Fibroblast of lung (primary cell): ENCODE data around the gene FZR1. TPM values are rescaled to one million over a fixed set of nuclear protein-coding genes. Genes with fewer than 3 reads are reported as not detected.
"Not testable (repeated sequence)": the region's sequence is repeated elsewhere in the genome, so short reads cannot be mapped to it uniquely, and the experiment has no call there.

Experiments used
- DNase-seq, 2 donors: peaks; one replicate each; pipeline versions ENCODE4 v3.0.0 to v3.0.0-alpha.2; 2010; ENCODE audit warnings: low read depth in 2 of 2
- H2AFZ ChIP-seq: 2 replicates; pipeline ENCODE4 v1.5.1; 2012; ENCODE audit warnings: low read length, control low read depth, inconsistent platforms
- H3K27ac ChIP-seq: 2 replicates; pipeline ENCODE4 v1.5.1; 2011; ENCODE audit warnings: low read length, control low read depth; ENCODE audit not compliant: insufficient read depth
- H3K27me3 ChIP-seq: 2 replicates; pipeline ENCODE4 v1.5.1; 2011; ENCODE audit warnings: mild to moderate bottlenecking, low read length; ENCODE audit not compliant: control insufficient read depth, insufficient read depth
- H3K36me3 ChIP-seq: 2 replicates; pipeline ENCODE4 v1.5.1; 2011; ENCODE audit warnings: low read length; ENCODE audit not compliant: control insufficient read depth, insufficient read depth
- H3K4me1 ChIP-seq: 2 replicates; pipeline ENCODE4 v1.5.1; 2011; ENCODE audit warnings: low read length; ENCODE audit not compliant: control insufficient read depth, insufficient read depth; ENCODE audit errors: extremely low read depth
- H3K4me2 ChIP-seq: 2 replicates; pipeline ENCODE4 v1.5.1; 2011; ENCODE audit warnings: low read length, control low read depth; ENCODE audit not compliant: insufficient read depth; ENCODE audit errors: extremely low read depth
- H3K4me3 ChIP-seq, 4 experiments: fragments of 200-600 bp in 1 of 4; sonication (generic) in 1 of 4; replicated peaks in 1 of 4; 2 replicates each; pipeline ENCODE4 v1.5.1; 2011 to 2016; ENCODE audit warnings: low read length in 4 of 4, low read depth in 3 of 4, mild to moderate bottlenecking in 3 of 4, control low read depth in 2 of 4, inconsistent platforms in 1 of 4, mixed read lengths in 1 of 4; ENCODE audit not compliant: insufficient read depth in 1 of 4; ENCODE audit errors: control extremely low read depth in 1 of 4
- H3K79me2 ChIP-seq: 2 replicates; pipeline ENCODE4 v1.5.1; 2012; ENCODE audit warnings: mild to moderate bottlenecking, low read length, inconsistent platforms; ENCODE audit not compliant: control insufficient read depth, insufficient read depth
- H3K9ac ChIP-seq: 2 replicates; pipeline ENCODE4 v1.5.1; 2011; ENCODE audit warnings: mild to moderate bottlenecking, low read length, control low read depth; ENCODE audit not compliant: insufficient read depth
- H3K9me3 ChIP-seq: 2 replicates; pipeline ENCODE4 v1.5.1; 2012; ENCODE audit warnings: low read depth, low read length; ENCODE audit not compliant: control insufficient read depth, insufficient read depth
- H4K20me1 ChIP-seq: 2 replicates; pipeline ENCODE4 v1.5.1; 2011; ENCODE audit warnings: low read length; ENCODE audit not compliant: control insufficient read depth, insufficient read depth; ENCODE audit errors: extremely low read depth
- EZH2 ChIP-seq: IDR thresholded peaks from 2 replicates; pipeline ENCODE4 v1.5.1; 2012; ENCODE audit warnings: low read length, control low read depth, mild to moderate bottlenecking; ENCODE audit errors: missing control alignments
- polyA plus RNA-seq, 2 donors: library from polyadenylated mRNA; depleted of rRNA in 1 of 2; stranded (reverse) in 1 of 2; unstranded in 1 of 2; fragments of >200 nt; gene quantifications; 2 replicates each; pipeline ENCODE4 v1.2.1, GENCODE V29; 2011 to 2012; ENCODE audit warnings: missing spikeins in 1 of 2
- total RNA-seq: library from RNA; depleted of rRNA; stranded (reverse); fragments of >200 nt; gene quantifications from 2 replicates; pipeline ENCODE4 v1.2.1, GENCODE V29; 2014
- TF ChIP-seq, protein P1 (sequence below), 2 donors: IDR thresholded peaks in 1 of 2; conservative IDR thresholded peaks in 1 of 2; 1 replicate in 1 of 2; 2 replicates in 1 of 2; pipeline ENCODE4 v1.5.1; 2011 to 2012; ENCODE audit warnings: low read length in 2 of 2, control low read depth in 1 of 2, inconsistent platforms in 1 of 2, low read depth in 1 of 2, mild to moderate bottlenecking in 1 of 2

Gene FZR1
- total and polyA plus RNA-seq, 2 donors (not counting 1 experiment from before 2014, with no cell fraction given): 15.0 to 38.0 TPM

DNA sequence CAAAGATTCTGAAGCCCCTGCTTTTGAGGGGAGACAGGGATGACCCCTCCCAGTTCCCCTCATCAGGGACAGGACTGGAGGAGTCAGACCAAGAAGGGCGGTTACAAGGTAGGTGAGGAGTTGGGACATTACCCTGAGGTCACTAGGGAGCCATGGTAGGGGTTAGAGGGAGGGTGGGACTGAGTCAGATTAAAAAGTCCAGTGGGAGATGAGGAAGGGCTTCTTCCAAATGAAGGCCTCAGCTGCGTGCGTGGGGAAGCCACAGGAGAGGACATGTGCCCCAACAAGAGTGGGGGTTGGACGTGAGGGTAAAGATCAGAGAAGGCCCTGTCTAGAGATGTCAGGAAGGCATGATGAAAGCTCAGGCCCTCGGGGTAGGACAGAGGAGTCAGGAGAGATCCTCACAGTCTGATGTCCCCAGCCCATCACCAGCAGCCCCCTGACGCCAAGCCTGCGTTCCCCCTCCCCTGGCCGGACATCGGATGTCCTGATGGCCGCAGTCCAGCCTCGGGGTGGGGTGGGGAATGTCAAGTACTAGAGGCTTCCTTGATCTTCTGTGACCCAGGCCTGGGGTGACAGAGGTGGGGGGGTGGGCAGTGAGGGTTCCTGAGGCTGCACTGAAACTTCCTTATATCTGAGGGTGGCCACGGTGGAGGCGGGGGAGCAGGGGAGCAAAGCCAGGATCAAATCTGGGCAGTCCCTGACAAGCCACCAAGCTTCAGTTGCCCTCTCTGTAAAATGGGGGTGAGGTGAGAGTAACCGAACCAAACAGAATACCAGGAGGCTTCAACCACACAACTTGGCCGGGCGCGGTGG lies 57.8 kb downstream of the FZR1 start:
- no peaks in the 10 kb centered on the region for H4K20me1 ChIP-seq
- no peaks in the 10 kb centered on the region for H3K36me3 ChIP-seq
- H3K27me3 ChIP-seq: no peaks in the 10 kb centered on the region
- no peak overlapping the region for H3K9ac ChIP-seq
- no peak for TF ChIP-seq EZH2
- TF ChIP-seq, protein P1, sequence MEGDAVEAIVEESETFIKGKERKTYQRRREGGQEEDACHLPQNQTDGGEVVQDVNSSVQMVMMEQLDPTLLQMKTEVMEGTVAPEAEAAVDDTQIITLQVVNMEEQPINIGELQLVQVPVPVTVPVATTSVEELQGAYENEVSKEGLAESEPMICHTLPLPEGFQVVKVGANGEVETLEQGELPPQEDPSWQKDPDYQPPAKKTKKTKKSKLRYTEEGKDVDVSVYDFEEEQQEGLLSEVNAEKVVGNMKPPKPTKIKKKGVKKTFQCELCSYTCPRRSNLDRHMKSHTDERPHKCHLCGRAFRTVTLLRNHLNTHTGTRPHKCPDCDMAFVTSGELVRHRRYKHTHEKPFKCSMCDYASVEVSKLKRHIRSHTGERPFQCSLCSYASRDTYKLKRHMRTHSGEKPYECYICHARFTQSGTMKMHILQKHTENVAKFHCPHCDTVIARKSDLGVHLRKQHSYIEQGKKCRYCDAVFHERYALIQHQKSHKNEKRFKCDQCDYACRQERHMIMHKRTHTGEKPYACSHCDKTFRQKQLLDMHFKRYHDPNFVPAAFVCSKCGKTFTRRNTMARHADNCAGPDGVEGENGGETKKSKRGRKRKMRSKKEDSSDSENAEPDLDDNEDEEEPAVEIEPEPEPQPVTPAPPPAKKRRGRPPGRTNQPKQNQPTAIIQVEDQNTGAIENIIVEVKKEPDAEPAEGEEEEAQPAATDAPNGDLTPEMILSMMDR (conservative IDR thresholded peaks at IDR 0.05 in 1 of 2, IDR thresholded peaks at IDR 0.05 in 1 of 2; ENCODE audit: low read depth in 1 of 2, low read length in 2 of 2): no peak
- H3K9me3 ChIP-seq: no peaks in the 10 kb centered on the region
- H3K4me1 ChIP-seq: no peaks in the 10 kb centered on the region
- H3K4me2 ChIP-seq: no peak overlapping the region
- H3K79me2 ChIP-seq: no peaks in the 10 kb centered on the region
- no peak overlapping the region for H3K4me3 ChIP-seq
- no peak overlapping the region for H2AFZ ChIP-seq
- DNase-seq: no peak
- no peak overlapping the region for H3K27ac ChIP-seq

DNA sequence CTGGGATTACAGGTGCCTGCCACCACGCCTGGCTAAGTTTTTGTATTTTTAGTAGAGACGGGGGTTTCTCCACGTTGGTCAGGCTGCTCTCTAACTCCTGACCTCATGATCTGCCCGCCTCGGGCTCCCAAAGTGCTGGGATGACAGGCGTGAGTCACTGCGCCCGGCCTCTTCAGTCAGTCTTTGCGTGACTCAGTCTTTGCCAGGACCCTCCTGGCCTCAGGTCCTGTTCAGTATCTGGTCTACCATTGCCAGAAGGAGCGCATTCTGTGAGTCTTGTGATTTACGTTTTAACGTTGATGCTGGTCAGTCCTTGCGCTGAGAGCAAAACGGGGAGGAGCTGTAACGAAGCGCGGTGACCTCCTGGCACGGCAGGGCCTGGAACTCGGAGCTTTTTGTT lies 59.0 kb downstream of the FZR1 start:
- no peaks in the 10 kb centered on the region for H3K4me1 ChIP-seq
- DNase-seq: peak in 1 of 2 donors; percentile 88
- no peaks in the 10 kb centered on the region for H3K27me3 ChIP-seq
- no peak overlapping the region for H2AFZ ChIP-seq
- no peaks in the 10 kb centered on the region for H3K36me3 ChIP-seq
- no peak overlapping the region for H3K4me3 ChIP-seq
- TF ChIP-seq, protein P1 (conservative IDR thresholded peaks at IDR 0.05 in 1 of 2, IDR thresholded peaks at IDR 0.05 in 1 of 2; ENCODE audit: low read depth in 1 of 2, low read length in 2 of 2): no peak
- no peak for TF ChIP-seq EZH2
- H3K9ac ChIP-seq: no peak overlapping the region
- no peaks in the 10 kb centered on the region for H3K79me2 ChIP-seq
- no peak overlapping the region for H3K27ac ChIP-seq
- no peaks in the 10 kb centered on the region for H3K9me3 ChIP-seq
- H4K20me1 ChIP-seq: no peaks in the 10 kb centered on the region
- H3K4me2 ChIP-seq: no peak overlapping the region

DNA sequence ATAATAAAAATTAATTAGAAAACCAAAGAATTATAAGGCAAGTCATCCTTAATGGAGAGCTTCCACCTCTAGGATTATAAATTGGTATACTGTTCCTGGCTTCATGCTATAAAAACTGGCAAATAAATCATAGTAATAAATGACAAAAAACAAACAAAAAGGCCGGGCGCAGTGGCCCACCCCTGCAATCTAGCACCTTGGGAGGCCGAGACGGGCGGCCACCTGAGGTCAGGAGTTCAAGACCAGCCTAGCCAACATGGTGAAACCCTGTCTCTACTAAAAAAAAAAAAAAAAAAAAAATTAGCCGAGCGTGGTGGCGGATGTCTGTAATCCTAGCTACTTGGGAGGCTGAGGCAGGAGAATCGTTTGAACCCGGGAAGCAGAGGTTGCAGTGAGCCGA lies 63.9 kb downstream of the FZR1 start:
- H3K9ac ChIP-seq, H4K20me1 ChIP-seq, H3K4me1 ChIP-seq, H3K4me3 ChIP-seq, H2AFZ ChIP-seq, DNase-seq, H3K4me2 ChIP-seq, H3K36me3 ChIP-seq, H3K9me3 ChIP-seq, H3K79me2 ChIP-seq, H3K27ac ChIP-seq, H3K27me3 ChIP-seq: not testable (repeated sequence)
